HG03558 (cell line): Measurements from ENCODE around the gene SUPT5H.
A peak's percentile ranks its signal among the peaks of the same experiment; 100 is the strongest.

Experiments
- ATAC-seq: cut with Tn5 transposase; IDR thresholded peaks from one replicate; pipeline ENCODE4 v1.9.1; 2021; ENCODE audit warnings: moderate number of reproducible peaks; ENCODE audit not compliant: unreplicated experiment; ENCODE audit errors: extremely low read depth

SUPT5H gene

DNA sequence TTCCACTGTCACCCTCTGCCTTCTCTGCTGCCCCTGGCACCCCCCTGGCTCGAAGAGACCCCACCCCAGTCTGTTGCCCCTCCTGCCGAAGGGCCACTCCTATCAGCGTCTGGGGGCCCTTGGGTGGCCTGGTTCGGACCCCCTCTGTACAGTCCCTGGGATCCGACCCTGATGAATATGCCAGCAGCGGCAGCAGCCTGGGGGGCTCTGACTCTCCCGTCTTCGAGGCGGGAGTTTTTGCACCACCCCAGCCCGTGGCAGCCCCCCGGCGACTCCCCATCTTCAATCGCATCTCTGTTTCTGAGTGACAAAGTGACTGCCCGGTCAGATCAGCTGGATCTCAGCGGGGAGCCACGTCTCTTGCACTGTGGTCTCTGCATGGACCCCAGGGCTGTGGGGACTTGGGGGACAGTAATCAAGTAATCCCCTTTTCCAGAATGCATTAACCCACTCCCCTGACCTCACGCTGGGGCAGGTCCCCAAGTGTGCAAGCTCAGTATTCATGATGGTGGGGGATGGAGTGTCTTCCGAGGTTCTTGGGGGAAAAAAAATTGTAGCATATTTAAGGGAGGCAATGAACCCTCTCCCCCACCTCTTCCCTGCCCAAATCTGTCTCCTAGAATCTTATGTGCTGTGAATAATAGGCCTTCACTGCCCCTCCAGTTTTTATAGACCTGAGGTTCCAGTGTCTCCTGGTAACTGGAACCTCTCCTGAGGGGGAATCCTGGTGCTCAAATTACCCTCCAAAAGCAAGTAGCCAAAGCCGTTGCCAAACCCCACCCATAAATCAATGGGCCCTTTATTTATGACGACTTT, 36.8 kb upstream of the SUPT5H start:
- no peak for ATAC-seq

DNA sequence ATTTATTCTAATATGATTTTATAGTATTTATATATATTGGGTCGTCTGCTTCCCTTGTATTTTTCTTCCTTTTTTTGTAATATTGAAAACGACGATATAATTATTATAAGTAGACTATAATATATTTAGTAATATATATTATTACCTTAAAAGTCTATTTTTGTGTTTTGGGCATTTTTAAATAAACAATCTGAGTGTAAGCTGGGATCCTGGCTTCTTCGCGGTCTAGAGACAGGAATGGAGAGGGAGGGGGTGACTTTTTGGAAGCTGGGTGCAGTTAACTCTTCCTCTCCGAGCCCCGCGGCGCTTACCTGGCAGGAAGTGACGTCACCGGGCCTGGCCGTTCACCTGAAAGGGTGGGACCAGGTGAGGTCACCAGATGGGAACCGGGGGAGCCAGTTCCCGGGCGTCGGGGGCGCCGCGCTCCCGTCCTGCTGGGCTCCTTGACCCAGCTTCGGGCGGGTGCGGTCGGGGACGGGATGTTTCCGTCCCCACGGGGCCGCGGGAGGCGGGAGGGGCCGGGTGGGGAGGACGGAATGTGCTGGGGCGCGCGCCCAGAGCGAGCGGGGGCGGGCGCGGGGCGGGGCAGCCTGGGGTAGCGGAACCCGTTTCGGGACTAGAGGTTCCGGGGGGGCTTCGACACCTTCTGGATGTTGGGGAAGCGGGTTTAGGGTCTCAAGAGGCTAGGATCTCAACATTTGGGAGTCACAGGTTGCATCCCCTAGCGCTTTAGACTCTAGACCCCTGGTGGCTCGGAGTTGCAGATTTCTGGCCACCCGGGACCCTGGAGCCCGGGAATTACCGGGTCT, 36.0 kb upstream of the SUPT5H start:
- no peak for ATAC-seq

DNA sequence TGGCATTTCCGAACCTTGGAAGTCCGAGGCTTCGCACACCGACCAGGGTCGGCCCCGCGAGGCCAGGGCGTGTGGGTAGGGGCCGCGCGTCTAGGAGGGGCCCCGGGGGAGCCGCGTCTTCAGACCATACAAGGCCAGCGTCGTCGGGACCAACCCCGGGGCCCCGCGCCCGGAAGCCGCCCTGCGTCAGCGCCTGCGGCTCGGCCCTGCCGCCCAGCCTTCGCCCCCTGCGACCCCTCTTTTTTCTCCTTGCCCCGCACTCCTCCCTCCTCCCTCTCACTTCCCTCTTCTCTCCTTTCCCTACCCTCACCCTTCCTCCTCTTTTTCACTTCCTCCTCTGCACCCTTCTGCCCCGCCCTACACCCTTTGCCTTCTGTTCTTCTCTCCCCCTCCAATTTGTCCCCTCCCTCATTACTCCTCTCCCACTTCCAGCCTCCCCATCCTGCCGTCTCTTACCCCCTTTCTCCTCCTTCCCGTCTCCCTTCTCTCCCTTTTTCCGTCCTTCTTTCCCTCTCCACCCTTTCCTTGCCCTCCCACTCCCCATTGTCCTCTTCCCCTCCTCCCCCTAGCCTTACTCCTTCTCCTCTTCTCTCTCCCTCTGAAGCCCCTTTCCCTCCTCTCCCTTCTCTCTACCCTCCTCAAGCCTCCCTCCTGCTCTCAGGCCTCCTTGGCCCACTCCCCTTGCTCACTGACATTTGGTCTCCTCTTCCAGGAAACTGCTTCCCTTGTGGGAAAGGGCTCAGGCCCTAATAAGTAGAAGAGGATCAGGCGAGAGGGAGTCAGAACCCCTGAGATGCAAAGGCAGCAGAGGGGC, 35.2 kb upstream of the SUPT5H start:
- no peak for ATAC-seq

DNA sequence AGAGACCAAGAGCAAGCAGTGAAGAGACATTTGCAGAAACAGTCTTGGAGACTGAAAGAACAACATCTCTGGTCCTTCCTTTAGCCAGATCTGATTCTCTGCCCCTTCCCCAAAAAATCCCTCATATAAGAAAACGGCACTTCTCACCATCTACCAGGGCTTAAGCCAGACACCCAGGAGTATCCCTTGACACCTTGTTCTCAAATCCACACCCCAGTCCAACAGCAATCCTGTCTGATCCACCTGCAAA, 34.6 kb upstream of the SUPT5H start:
- ATAC-seq, result no peak

DNA sequence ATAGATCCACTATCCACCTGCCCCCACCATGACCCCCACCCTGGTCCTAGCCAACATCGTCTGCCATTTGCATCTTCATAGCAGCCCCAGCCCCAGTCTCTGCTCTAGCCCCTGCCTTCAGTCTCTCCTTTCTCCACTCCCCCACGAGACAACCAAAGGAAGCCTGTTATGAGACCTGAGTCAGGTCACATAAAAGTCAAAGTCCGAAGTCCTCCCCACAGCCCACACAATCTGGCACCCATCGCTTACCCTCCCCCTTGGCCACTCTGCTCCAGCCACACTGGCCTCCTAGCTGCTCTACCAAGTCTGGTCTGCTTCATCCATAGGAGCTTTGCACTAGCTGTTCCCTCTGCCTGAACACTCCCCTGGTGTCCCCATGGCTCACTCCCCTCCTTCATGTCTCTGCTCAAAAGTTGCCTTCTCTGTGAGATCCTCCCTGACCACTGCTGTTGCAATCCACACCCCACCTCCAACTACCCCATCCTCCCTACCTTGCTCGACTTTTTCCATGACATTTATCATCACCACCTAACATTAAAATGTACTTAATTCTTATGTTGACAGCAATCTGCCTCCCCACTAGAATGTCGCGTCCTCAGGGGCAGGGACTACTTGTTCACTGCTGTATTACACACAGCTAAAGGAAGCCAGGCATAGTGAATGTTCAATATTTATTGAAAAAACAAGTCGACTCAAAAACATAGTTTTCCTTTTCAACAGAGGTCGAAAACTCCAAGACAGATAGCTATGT, 34.1 kb upstream of the SUPT5H start:
- no peak for ATAC-seq

DNA sequence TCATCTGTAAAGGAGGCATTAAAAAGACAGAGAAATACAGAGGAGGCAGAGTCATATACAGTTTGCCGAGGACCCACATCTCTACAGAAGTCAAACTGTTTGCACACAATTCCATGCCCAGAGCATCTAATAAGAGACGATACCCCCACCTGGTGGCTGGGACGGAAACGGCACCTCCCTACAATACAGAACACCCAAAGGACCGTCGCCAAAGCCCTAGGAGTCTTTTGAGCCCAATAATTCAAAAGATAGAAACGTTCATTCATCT, 33.6 kb upstream of the SUPT5H start:
- peak; percentile 15 for ATAC-seq

DNA sequence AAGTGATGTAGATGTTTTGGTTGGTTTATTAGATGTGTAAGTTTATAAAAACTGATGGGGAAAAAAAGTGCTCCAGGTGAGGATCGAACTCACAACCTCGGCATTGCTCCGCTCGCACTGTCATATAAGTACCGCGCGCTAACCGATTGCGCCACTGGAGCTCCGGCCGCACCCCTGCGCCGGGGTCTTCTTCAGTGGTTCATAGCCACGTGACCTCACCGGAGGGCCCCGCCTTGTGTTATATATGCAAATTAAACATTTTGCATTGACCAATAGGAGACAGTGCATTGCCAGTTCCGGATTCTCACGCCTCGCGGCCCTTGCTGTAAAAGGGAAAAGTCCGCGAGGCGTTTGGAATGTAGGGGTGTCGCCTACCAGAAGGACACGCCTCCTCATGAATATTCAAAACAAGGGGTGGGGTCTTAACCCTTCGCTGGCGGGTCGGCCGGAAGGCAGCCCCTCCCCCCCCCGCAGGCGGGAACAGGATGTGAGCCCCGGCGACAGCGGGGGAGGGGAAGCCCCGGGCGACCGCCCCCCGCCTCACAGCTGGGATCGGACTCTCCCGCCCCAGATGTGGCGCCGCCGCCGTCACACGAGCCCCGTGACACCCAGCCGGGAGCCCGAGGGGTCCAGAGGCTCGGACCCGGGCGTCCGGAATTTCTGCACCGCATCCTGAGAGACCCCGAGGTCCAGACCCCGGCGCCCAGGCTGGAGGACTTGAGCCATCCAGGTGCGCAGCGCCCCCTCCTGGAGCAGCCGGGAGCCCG, 33.1 kb upstream of the SUPT5H start, which contains the start of gene PLEKHG2:
PLEKHG2 (plus strand) TSS at position 570 of the 767 bp plus-strand sequence. CDS start 1,418 bp downstream, outside the sequence.
- ATAC-seq, result peak; percentile 43

DNA sequence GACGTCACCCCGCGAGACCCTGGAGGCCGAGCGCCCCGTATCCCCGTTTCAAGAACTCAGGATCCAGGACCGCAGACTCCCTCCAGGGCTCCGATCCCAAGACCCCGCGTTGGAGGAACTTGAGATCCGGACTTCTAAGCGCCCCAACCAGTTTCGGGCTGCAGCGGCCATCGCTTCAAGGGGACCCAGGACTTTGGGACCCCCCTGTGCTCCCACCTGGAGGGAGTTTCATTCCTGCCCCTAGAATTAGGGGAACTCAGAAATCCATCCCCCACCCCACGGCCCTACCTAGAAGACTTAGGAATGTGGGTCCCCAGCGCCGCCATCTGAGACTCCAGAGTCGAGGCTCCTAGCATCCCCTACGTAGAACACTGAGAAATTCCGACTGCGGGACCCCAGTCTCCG, 32.5 kb upstream of the SUPT5H start:
- ATAC-seq, result no peak

DNA sequence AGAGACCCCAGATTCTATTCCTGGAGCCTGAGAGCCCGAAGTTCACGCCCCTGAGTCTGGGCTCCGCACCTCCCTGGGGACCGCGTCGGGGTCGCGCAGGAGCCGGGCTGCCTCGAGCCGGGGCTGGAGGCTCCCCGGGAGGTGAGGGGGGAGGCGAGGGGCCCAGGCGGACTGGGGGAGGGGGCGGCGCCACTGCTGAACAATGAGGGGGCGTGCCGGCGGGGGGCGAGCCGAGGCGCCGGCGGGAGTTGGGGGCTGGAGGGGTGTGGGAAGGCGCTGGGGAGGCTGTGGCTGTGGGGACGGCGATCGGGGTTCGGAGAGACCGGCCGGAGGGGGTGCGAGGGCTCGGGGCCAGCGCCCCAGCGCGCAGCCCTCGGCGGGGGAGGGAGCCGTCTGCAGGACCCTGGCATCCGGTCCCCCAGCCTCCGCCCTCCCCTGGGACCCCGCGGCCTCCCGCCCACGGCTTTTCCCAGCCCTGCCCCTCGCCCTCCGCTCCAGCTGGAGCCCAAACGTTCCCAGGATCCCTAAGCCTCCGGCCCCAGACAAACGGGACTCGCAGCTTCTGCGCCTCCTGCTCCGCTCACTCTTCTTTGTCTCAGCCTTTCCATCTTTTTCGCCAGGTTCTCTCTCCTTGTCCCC, 32.0 kb upstream of the SUPT5H start:
- no peak for ATAC-seq

DNA sequence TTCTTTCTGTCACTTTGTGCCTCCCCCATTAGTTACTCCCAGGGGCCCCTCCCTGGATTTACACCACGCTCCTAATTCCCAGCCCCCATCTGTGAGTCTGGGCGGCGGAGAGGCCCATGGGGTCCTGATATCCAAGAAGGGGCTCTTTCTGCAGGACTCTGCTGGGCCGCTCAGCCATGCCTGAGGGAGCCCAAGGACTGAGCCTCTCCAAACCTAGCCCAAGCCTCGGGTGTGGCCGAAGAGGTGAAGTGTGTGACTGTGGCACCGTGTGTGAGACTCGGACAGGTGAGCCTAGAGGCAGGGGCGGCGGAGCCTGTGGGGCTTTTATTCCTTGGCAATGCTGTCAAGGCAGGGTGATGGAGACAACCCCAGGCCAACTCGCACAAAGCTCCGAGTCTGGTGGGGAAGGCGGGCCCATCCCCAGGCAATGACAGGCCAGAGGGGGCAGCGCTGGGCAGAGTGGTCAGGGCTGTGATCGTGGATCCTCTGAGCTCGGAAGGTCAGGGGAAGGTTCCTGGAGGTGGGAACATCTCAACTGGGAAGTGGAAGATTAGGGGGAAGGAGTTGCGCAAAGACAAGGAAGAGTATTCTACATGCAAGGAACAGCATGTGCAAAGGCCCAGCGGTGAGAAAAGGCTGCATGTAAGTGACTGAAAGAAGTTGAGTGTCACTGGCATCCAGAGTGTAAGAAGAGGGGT, 31.3 kb upstream of the SUPT5H start:
- ATAC-seq, result no peak

DNA sequence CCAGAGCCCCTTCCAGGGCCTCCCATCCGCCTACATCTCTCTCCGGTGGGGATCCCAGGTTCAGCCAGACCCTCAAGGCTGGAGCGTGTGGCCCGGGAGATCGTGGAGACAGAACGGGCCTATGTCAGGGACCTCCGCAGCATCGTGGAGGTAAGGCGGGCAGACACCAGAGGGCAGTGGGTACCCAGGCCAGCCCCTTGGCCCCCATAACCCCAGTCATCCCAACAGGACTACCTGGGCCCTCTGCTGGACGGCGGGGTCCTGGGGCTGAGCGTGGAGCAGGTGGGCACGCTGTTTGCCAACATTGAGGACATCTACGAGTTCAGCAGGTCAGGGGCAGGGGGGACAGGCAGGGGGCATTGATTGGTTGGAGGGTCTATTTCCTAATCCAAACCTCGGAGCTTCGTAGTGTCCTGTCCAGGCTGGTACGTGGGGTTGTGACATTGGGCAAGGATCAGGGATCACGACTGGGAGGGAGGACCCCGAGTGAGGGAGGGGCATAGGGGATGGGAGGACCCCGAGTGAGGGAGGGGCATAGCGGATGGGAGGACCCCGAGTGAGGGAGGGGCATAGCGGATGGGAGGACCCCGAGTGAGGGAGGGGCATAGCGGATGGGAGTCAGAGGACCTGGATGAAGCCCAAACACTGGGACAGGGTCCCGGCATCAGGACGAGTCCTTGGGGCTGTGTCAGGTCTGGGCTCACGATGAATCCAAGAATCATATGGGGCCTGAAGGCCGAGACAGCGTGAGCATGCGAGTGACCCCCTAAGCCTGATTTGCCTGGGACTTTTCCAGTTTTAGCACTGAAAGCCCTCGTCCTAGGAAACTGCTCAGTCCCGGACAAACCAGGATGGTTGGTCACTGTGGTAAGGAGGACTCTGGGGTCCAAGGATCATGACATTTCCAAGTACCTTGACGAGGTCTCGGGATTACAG, 30.0 kb upstream of the SUPT5H start:
- no peak for ATAC-seq

DNA sequence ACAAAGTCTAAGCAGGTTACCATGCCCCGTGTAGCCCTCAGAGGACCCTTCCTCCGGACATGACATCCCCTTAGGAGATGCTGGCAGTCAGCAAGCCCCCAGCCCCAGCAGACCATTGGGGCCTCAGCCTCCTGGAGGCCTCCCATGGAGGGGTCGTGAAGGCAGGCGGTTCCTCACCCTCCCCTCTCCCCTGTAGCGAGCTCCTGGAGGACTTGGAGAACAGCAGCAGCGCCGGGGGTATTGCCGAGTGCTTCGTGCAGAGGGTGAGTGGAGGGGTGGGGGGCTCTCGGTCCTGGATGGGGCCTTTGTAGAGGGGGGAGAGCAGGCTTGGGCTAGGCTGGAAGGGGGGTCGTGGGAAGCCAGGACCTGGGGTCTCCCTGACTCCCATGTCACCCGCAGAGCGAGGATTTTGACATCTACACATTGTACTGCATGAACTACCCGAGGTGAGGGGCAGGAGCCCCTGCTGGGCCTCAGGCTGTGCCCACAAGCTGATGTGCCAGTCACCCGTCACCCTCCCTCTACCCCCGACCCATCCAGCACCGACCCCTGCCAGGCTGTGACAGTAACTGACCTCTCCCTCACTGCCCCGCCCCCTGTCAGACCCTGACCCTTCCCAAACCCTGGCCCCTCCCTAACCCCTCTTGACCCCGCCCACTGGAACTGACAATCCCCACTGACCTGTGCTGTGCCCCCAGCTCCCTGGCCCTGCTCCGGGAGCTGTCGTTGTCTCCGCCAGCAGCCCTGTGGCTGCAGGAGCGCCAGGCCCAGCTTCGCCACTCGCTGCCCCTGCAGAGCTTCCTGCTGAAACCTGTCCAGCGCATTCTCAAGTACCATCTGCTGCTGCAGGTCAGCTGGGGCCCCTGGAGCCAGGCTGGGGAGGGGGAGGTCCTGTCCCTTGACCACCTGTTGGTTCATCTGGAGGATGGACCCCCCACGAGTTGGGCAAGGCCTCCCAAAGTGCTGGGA, 28.9 kb upstream of the SUPT5H start:
- ATAC-seq, result no peak

DNA sequence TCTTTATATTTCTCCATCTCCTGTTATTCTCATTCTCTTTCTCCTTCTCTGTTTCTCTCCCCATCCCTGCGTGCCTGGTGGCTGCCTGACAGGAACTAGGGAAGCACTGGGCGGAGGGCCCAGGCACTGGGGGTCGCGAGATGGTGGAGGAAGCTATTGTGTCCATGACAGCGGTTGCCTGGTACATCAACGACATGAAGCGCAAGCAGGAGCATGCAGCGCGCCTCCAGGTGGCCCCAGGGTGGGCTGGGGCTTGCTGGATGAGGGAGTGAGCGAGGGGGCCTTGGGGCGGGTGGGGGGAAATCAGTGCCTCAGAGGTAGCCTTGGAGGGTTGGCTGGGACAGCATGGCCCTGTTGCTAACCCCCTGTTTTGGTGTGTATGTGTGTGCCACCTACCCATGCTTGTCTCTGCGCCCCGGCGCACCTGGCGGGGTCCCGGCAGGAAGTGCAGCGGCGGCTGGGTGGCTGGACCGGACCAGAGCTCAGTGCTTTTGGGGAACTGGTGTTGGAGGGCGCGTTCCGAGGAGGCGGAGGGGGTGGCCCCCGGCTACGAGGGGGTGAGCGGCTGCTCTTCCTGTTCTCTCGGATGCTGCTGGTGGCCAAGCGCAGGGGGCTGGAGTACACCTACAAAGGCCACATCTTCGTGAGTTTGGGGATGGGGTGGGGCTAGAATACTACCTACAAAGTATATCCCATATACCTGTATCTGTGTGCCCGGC, 27.8 kb upstream of the SUPT5H start:
- ATAC-seq, result no peak

DNA sequence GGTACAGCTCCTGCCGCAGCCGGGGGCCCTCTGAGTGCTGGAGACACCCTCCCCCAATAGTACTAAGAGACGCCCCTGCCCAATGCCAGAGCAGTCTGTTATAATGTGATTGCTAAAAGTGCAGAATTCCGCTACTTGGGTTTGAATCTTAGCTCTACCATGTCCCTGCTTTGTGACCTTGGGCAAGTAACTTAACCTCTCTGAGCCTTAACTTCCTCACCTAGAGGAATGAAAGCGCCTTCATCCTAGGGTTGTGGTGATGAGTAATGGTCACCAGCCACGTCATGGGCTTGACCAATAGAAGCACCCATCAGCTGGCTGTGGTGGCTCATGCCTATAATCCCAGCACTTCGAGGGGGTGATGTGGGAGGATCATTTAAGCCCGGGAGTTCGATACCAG, 26.4 kb upstream of the SUPT5H start:
- no peak for ATAC-seq

DNA sequence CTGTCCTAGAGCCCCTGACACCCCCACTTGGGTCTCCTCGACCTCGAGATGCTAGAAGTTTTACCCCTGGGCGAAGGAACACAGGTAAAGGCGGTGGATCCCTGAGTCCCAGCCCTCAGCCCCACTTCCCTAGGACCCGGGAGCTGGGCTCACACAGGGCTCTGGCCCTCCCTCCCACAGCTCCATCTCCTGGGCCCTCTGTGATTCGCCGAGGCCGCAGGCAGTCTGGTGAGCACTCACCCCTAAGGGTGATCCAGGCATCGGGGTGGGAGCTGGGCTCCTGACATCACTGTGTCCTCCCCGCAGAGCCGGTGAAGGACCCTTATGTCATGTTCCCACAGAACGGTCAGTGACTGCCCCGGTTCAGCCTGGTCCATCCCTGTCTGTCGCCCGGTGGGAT, 24.6 kb upstream of the SUPT5H start:
- ATAC-seq, result no peak

DNA sequence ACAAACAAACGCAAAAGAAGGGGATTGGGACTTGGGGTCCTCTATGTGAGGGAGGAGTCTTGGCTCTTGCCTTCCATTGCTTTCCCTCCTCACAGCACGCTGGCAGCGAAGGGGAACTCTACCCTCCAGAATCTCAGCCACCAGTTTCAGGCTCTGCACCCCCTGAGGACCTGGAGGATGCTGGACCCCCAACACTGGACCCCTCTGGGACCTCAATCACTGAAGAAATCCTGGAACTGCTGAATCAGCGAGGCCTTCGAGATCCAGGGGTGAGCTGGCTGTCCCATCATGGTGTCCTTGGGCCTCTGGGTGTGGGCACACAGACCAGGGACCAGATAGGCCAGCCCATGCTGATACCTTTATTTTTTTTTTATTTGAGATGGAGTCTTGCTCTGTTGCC, 23.4 kb upstream of the SUPT5H start:
- no peak for ATAC-seq
